NCI-H2227 (cell line): ENCODE measurements around the gene C4orf50.
A peak's percentile ranks its signal among the peaks of the same experiment; 100 is the strongest.

Experiments
- DNase-seq: peaks from one replicate; lab custom pipeline; 2025; ENCODE audit not compliant: unreplicated experiment; lab: John Stamatoyannopoulos, UW

C4orf50 gene

DNA sequence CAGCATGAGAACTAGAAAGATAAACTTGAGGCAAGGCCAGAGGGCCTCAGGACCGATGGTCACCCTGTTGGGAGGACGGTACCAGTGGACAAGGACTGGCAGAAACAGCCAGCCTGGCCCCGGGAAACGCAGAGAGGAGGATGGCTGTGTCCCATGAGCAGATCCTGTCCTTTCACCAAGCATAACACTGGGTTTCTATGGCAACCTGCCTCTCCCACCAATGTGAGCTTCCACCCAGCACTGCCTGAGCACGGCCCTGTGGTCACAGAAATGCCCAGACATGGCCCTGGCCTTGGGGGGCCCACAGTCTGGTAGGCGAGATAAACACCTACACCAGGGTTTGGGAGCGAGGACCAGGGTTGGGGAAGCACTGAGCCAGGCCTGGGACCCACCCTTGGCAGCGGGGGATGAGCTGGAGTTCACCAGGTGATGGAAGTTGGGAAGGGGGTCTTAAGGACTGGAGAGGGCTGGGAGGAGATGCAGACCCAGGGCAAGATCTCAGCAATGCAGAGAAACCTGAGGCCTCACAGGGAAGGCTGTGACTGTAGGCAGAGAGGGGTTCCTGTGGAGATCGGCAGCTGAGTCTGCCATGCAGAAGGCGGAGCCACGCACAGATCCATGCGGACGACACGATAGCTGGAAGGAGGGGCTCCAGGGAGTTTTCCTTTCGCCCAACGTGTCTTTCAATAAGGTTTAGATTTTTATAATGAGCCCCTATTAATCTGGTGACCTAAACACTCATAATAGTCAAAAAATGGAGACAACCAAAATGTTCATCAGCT, 92.6 kb downstream of the C4orf50 start:
- DNase-seq: no peak

DNA sequence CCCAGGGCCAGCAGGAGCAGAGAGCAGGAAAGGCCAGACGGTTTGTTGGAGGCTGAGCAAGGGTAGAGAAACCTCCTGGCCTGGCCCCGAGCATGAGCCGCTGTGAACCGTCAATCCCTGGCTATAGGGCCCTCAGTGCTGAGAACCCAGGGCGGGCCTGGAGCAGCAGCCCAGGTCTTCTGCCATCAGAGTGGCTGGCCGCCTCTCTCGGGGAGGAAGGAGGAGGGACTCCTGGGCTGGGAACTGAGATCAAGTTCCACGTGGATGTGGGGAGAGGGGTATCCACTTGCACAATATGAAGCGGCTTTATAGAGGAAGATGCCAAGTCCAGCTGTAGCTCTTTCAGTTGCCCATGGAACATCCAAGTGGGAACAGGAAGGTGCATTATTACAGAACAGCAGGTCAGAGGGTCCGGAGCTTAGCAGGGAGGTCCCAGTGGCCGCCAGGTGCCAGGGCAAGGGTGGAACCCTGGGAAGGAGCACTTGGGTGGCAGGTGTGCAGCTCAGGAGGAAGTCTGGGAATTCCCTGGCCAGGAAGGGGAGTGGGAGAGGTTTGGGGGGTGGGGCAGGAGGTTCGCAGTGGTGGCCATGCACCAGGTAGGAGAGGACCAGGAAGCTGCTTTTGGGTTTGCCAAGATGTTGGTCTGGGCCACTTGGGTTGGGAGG, 93.6 kb downstream of the C4orf50 start:
- DNase-seq: no peak

DNA sequence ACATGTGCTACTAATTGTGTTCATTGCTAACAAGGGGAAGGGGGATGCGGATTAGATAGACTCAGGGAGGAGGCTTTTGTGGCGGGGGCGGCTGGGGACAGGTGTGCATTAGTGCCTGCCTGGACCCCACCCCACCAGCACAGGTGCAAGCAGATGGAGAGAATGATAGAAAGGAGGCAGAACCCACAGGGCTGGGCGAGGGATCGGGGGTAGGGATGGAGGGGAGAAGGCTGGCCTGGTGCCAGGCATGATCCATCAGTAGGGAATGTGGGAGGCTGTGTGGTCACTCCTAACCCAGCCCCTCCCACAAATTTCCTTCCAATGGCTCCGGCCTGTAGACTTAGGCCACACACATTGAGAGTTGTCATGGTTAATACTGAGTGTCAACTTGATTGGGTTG, 94.9 kb downstream of the C4orf50 start:
- no peak for DNase-seq

DNA sequence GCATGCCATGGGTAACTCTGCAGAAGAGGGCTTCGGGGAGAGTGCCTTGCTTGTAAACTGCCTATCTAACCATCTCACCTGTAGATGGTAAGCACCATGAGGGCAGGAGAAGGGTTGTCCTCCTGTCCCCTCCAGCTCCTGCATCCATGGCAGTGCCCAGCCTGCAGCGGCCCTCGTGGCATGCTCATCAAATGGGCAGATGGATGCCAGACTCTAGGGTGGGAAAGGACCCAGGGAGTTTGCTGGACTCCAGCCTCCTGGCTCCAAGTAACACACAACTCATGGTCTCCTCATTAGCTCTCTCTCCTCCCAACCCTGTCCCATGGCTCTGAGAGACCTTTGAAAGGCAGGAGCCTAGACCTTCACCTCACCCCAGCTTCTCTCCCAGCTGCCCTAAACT, 95.7 kb downstream of the C4orf50 start:
- no peak for DNase-seq

DNA sequence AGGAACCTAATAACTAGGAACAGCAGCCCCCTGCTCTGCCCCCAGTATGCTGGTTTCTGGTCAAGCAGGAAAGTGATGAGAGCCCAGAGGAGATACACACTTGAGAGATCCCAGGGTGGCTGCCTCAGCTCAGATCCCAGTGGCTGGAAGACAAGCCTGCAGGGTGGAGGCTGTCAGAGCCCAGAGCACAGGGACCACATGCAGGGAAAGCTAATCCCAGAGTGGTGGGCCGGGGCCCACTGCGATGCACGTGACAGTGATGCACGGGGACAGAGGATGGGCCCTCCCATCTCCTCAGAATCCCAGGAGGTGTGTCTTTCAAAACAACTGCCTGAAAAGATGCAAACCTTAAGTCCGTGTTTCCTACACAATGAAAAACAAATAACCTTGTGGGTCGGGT, 96.2 kb downstream of the C4orf50 start:
- DNase-seq: peak; percentile 30

DNA sequence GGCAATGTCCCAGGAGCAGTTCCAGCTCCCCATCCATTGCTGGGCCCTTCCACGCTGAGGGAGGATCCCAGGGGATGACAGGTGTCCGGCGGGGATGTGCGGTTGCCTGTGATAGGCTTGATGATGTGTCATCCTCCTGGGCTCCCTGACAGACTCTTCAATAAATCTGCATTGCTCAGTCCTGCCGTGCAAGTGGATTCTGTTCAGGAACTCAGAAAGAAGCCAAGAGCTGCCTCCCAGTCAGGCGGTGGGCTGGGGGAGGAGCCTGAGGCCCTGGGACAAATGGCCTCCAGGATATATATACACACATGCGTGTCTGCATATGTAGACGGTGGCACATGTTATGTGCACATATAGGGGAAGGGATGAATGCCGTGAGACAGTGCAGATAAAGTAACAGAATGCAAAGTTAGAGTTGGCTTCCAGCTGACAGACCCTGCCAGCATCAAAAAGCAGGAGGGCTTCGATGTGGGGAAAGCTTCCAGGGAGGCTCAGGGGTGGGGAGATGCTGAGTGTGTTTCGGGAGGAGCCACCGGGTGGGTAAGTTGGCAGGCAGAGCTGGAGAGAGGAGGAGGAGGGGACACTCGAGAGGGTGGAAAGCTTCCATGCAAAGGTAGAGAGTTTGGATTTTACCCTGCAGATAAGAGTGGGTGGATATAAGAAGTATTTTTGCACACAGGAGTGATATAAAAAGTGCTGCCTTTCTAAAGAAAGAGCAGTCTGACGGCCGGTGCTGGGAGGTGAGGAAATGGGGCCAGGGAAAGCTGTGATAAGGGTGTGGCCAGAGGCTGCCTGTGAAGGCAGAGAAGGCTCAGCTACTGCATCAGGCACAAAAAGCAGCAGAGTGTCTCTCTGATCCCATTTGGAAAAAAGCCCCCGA, 96.9 kb downstream of the C4orf50 start:
- DNase-seq: peak; percentile 5

DNA sequence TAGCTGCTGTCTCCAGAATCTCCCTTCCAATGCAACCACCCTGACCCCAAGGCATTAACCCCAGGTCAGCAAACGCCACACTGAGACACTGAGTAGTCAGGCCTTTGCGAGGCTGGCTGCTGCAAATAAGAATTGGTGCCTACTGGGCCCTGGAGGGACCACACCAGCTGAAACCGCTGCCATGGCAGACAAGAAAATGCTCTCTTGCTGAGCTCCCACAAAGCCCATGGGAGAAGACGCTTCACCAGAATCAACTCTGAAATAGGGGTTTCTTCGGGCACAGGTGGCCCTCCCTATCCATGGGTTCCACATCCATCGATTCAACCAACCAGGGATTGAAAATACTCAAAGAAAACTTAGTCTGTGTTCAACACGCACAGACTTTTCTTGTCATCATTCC, 98.7 kb downstream of the C4orf50 start:
- no peak for DNase-seq

DNA sequence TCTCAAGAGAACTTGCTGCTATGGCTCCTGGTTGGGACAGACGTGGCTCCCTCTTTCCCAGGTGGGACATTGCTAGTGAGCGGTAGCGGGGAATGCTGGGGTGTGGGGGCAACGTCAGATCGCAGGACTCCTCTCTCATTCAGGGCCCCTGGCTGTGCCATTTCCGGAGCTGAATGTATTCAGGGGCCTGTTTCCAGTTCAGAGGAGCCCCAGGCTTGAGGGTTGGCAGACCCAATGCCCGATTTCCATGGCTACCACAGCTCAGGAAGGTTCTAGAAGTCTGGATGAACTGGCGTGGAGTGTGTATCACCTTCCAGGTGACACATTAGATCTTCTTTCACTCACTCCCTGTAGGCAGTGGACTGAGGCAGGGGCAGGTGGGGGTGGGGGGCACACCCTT, 99.2 kb downstream of the C4orf50 start:
- no peak for DNase-seq

DNA sequence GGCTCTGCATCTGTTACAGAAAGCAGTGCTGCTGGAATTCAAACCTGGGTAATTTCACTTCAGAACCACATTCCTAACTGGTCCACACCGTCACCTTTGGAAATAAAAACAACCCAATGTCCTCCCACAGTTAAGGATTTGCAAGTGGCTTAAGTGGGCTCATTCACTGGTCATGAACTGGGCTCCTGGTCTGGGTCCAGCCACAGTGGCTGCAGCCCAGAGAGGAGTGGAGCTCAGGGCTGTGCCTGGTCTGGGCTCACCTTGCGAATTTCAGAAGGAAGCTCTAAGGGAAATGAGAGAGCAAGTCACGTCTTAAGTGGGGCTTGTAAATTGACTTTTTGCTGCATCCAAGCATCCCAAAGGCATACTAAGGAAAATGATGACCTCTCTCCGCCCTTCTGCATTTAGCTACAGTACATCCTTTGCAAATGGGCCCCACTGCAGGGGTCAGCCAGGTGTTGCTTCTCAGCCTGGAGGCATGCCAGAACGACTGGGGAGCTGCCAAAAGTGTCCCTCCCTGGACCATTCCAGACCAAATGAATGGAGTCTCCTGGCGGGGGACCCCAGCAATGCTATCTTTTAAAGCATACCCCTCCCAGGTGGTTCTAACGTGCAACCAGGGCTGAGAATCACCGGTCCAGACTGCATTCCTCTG, 99.8 kb downstream of the C4orf50 start:
- no peak for DNase-seq

DNA sequence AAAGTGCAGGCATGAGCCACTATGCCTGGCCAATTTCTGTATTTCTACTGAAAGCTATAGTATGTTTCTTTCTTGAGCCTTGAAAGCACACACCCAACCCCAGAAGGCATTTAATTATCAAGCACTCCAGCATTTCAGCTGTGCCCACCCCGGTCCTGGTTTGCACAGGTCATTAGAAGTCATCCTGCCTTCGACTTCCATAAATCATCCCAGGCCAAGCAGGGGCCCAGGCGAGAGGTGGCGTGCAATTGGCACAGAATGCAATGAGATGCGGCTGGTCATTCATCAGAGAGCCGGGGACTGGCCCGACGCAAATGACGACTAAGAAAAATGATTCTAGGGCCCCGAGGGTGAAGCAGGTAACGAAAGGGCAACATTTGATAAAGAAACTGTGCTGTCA, 100.6 kb downstream of the C4orf50 start:
- DNase-seq: no peak

DNA sequence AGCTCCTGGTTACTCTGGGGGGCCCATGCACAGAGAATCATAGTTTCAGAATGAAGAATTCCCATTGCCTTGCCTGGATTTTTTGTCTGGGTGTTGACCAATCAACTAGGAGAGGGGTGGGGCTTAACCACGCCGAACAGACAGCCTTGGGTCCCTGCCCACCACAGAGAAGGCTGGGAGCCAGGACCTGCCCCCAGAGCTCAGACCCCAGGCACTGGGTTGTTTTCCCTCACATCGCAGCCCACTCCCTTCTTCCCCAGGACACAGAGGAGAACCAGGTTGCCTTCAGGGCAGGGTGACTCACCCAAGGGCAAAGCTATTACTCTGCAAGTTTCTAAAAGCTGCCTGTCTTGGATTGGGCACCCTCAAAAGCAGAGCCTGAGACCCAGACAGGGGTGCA, 102.0 kb downstream of the C4orf50 start:
- no peak for DNase-seq

DNA sequence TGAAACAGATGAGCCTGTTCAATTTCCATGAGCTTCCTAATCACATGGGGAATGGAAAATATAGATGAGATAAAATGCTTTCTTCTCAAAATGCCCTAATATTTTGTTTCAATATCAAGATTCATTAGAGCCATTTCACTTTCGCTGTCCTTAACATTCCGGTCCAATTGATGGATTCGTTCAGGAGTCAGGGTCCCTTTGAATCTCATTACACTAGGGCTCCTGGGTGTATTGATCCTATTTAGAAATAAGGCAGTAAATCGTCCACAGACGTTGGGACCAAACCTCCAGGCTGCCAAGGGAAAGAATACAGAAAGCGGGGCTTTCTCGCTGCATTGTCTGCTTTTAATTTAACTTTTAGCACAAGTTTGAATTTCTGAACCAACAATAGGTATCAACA, 104.8 kb downstream of the C4orf50 start:
- no peak for DNase-seq

DNA sequence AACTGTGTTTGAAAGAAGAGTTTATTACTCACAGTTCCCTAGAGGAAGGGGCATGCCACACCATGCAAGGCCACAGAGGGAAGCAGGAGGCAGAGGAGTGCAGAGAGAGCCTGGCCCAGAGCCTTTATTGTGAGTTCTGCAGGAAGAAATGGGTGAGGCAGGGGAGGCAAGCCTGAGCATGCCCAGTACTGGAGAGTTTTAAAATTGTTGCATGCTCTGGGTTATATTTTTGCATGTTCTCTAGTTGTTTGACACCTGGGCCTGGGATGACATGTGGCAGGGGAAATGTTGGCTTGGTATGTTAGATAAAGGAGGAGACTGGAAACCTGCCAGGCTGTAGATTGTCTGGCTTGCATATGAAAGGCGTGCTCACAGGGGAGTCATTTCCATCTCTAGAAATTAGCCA, 105.6 kb downstream of the C4orf50 start:
- no peak for DNase-seq

DNA sequence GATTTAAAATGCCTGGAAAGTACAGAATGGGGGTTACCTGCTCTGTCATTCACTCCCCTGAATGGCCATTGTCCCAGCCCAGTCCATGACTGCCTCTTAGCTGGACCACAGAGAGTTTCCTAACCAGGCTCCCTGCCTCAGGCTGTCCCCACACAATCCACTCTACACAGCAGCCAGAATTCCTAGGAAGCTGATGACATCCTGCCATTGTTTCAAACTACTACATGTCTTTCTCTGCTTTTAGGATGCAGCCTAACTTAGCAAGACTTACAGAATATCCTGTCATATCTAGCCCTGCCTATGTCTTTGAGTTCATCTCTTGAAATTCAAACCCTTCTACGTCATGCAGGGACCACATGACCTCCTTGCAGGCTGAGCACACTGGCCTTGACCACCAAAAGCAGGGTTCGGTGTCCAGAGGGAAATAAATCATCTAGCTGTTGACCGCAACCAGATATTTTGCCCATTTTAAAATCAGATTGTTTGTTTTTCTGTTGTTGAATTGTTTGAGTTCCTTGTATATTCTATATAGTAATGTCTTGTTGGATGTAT, 109.3 kb downstream of the C4orf50 start:
- DNase-seq: no peak

DNA sequence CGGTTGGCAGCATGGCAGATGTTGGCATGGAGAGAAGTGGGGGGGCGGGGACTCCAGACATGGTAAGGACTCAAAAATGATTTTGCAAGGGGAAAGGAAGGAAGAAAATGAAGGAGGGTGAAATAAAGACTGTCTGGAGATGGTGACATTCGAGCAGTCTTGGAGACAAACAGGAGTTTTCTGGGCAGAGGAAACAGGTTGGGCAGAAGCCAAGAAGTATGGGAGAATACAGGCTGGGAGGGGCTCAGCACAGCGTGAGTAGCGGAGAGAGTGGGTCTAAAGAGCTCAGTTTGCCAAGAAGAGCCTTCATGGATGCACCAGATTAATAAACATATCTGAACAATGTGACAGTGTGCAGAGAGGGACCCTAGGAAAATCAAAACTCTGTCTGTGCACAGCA, 112.0 kb downstream of the C4orf50 start:
- DNase-seq: no peak

DNA sequence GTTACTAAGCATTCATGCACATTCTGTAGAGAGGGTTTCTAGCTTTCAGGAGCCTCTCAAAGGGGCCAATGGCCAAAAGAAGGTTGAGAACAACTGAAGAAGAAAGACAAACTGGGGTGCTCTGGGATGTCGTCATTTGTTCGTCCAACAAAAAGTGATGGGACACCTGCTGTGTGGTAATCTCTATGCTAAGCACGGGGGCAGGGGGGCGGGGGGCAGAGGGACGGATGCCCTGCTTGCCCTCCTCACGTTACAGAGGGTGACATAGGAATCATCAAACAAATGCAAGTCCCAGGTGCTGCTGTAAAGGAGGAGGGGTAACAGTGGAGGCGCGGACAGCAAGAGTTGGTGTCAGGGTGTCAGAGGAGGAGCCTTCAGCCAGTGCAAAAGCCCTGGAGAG, 112.5 kb downstream of the C4orf50 start:
- DNase-seq: no peak

DNA sequence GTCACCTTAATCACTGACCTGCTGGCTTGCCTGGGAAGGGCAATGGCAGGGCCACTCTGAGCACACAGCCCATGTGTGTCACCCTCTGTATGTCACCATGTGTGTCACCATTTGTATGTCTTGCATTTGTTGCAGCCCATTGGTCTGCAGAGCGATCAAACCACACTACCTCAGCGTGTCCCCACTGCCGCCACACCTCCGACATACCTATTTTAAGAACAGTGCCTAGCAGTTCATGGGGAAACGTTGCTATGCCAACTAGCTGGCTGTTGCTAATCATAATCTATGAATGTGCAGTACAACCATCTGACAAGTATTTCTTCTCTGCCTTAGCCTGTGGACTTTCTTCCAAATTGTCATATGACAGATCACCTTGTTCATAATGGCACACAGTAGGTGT, 117.4 kb downstream of the C4orf50 start:
- DNase-seq: no peak

DNA sequence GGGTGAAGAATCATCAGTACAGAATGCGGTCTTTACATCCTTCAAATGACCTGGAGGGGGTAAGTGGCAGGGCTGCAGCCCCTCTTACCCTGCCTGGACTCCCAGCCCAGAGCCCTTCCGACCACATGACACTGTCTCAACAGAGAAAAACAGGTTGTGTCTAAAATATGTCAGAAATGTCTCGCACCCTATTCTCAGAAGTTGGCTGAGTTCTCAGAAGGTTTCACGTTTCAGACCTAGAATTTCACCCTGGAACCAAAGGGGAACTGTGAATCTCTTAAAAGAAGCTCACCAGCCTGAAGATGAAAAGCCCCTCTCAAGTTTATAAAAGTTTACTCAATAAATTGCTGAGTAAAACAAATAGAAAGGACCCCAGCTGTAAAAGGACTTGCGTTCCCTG, 118.3 kb downstream of the C4orf50 start:
- DNase-seq: no peak

DNA sequence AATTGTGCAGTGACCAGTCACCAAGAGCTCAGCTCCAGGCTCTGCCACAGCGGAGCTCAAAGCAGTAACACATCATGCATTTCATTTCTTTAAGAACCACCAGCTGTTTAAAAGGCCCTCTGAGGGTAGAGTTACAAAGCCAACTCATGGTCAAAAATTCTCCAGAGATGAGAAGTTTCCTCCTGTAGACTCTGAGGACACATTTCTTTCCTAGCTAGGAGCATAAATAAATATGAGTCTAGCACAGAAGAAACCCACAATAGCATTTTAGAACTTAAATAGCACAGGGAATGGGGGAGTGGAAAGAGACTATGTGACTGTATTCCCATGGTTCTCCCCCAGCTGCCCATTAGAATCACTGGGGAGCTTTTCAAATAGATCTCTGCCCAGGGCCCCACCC, 118.8 kb downstream of the C4orf50 start:
- no peak for DNase-seq

DNA sequence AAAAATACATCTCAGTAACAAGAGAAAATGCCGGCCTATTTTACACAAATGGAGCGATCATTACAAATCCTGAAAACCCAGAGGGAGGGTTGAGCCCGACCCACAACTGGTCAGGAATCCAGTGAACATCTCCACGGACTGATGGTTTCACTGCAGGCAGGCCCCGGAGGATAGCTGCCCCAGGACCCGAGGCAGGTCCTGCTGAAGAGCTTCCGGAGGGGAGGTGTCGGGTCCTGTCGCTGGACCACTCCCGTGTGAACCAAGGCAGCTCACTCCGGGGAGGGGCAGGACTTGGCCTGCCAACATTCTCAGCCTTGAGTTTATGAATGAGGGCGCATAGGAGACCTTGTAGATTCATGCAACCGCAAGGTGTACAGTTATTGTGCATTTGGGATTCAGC, 120.6 kb downstream of the C4orf50 start:
- no peak for DNase-seq

DNA sequence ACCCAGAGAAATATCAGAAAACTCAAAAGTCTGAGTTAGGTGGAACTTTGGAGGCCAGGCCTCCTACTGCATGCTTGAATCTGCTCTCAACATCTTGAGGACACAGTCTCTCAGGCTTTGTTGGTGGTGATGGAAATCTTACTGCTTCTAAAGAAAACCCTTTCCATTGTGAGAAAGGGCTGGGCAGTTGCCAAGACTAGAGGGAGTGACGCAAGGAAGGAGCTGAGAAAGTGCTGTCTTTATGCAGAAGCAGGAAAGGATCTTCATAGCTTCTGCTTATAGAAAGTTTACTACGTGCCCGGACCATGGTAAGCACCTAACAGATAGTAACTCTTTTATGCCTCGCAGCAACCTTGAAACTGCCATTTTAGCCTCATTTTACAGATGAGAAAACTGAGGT, 122.9 kb downstream of the C4orf50 start:
- no peak for DNase-seq
